ENCODE results near the gene HELZ. TPM values are rescaled to one million over a fixed set of nuclear protein-coding genes. Genes with fewer than 3 reads are reported as not detected.

Gene HELZ
- polyA plus RNA-seq, 6 donors from 2014 or later: 34.5 to 94.7 (median 75.5) TPM

DNA sequence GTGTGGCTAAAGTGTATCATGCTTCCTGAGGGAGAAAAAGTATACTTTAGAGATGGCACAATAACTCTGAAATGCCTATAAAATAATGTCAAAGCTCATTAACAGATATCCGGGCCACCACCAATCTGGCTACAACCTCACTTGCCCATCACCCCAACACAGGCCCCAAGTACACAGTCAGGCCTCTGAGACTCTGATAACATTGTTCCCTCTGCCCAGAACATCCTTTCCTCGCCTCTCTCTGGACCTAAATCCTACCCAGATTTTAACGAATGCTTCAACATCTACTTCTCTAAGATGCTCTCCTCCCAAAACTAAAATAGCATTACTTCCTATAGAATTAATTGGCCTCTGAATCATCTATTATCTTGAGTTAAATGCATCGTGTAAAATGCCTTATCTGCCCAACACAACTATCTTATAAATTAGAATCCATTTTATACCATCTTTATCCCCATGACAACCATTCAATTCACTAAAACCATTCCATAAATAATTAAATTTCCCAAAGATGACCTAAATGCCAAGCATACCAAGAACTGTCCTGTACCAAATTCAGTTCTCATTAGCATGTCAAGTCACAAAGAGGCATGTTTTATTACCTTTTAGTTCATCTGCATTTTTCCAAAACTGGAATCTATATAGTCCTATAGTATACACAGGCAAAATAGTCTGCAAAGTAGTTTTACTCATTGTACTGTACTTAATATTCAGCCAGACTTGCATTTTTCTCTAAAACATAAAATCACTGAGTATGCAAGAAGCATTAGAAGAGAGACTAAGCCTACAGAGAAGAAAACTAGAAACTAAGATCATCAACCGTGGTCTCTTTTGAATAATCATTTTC lies 15.7 kb downstream of the HELZ start:
- no peak overlapping the region for H3K4me3 Mint-ChIP-seq
- peaks cover 5 to 19% of the 10 kb centered on the region in 2 donors for H3K36me3 Mint-ChIP-seq
- ATAC-seq (ENCODE audit: low read depth in 2 of 2) (no peak), DNase-seq (no peak)
- no peaks in the 10 kb centered on the region for H3K27me3 Mint-ChIP-seq
- H3K9me3 Mint-ChIP-seq: no peaks in the 10 kb centered on the region
- peaks cover 15 to 43% (median 35%) of the 10 kb centered on the region in 3 donors for H3K4me1 Mint-ChIP-seq
- peak overlapping the region in 1 of 6 donors; percentile 64 for H3K27ac Mint-ChIP-seq

DNA sequence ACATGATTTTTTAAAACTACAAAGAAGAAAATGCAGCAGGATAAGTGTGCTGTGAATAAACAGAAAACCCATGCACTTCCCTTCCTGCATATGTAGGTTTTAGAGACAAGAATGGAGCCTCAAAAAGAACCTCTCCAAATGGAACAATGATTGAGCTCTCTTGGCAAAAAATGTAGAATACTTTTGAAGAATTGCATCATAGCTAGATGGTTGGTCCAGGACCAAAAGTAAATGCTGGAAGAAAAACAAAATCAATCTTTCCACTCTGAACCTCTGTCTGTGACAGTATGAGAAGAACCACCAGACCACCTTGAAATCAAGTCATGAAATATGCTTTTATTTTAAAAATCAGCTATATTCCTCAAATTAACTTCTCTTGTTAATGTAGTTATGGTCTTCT lies 17.5 kb downstream of the HELZ start:
- H3K9me3 Mint-ChIP-seq: no peaks in the 10 kb centered on the region
- H3K4me3 Mint-ChIP-seq: no peak overlapping the region
- peaks cover 12 to 48% (median 31%) of the 10 kb centered on the region in 3 donors for H3K4me1 Mint-ChIP-seq
- peak overlapping the region in 1 of 6 donors; percentile 39 for H3K27ac Mint-ChIP-seq
- DNase-seq (no peak), ATAC-seq (ENCODE audit: low read depth in 2 of 2) (no peak)
- no peaks in the 10 kb centered on the region for H3K27me3 Mint-ChIP-seq
- peaks cover 0 to 20% of the 10 kb centered on the region in 2 donors for H3K36me3 Mint-ChIP-seq

DNA sequence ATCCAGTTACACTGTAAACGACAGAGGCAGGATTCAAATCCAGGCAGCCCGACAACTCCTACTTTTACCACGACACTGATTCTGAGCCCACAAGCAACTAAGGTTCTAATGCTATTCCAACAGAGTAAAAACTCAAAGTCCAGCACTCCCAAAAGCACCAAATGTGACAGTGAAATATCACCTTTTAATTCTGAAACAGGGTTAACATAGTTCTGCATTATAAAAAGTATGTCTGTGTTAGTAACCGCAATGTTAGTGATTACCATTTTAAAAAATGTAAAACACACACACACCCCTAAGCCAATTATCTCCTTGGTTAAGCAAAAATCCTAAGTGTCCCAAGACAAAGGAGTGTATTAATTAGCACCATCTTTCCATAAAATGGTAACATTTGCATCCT lies 19.7 kb downstream of the HELZ start:
- H3K4me3 Mint-ChIP-seq: no peak overlapping the region
- no peaks in the 10 kb centered on the region for H3K27me3 Mint-ChIP-seq
- DNase-seq (no peak), ATAC-seq (ENCODE audit: low read depth in 2 of 2) (no peak)
- H3K36me3 Mint-ChIP-seq: peaks cover 0 to 20% of the 10 kb centered on the region in 2 donors
- H3K9me3 Mint-ChIP-seq: no peaks in the 10 kb centered on the region
- peaks cover 17 to 47% (median 36%) of the 10 kb centered on the region in 3 donors for H3K4me1 Mint-ChIP-seq
- no peak overlapping the region for H3K27ac Mint-ChIP-seq

DNA sequence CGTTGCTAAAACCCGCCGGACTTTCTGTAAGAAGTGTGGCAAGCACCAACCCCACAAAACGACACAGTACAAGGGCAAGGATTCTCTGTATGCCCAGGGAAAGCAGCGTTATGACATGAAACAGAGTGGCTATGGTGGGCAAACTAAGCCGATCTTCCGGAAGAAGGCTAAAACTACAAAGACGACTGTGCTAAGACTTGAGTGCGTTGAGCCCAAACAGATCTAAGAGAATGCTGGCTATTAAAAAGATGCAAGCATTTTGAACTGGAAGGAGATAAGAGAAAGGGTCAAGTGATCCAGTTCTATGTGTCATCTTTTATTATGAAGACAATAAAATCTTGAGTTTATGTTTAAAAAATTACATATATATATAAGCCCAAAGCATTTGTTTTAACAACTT lies 20.3 kb downstream of the HELZ start:
- H3K27ac Mint-ChIP-seq: peak overlapping the region in 1 of 6 donors; percentile 7
- H3K27me3 Mint-ChIP-seq: no peaks in the 10 kb centered on the region
- no peak overlapping the region for H3K4me3 Mint-ChIP-seq
- H3K4me1 Mint-ChIP-seq: peaks cover 21 to 47% (median 41%) of the 10 kb centered on the region in 3 donors
- ATAC-seq (ENCODE audit: low read depth in 2 of 2) (no peak), DNase-seq (no peak)
- no peaks in the 10 kb centered on the region for H3K9me3 Mint-ChIP-seq
- H3K36me3 Mint-ChIP-seq: peaks cover 0 to 20% of the 10 kb centered on the region in 2 donors

DNA sequence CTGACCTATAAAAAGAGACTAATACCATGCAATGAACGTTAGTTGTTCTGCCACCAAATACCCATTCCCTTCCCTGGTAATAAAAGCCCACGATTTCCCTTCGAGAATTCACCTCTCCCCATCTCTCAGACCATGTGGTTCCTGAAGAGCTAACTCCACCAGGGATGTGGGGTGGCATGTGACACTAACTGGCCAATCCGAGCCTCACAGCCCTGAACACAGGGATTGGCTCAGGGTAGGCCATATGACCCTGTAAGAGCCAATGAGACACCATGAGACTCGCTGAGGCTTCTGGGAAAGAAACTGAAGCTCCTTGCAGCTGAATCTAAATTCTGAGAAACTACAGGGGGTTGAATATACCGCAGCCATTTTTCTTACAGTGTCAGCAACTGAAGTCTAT lies 21.1 kb downstream of the HELZ start:
- H3K4me3 Mint-ChIP-seq: no peak overlapping the region
- H3K27me3 Mint-ChIP-seq: no peaks in the 10 kb centered on the region
- H3K36me3 Mint-ChIP-seq: peaks cover 0 to 20% of the 10 kb centered on the region in 2 donors
- no peaks in the 10 kb centered on the region for H3K9me3 Mint-ChIP-seq
- H3K27ac Mint-ChIP-seq: peak overlapping the region in 2 of 6 donors; percentile 21 to 65
- H3K4me1 Mint-ChIP-seq: peaks cover 21 to 40% (median 39%) of the 10 kb centered on the region in 3 donors
- ATAC-seq (ENCODE audit: low read depth in 2 of 2): peak; percentile 46 to 49
- no peak for DNase-seq

DNA sequence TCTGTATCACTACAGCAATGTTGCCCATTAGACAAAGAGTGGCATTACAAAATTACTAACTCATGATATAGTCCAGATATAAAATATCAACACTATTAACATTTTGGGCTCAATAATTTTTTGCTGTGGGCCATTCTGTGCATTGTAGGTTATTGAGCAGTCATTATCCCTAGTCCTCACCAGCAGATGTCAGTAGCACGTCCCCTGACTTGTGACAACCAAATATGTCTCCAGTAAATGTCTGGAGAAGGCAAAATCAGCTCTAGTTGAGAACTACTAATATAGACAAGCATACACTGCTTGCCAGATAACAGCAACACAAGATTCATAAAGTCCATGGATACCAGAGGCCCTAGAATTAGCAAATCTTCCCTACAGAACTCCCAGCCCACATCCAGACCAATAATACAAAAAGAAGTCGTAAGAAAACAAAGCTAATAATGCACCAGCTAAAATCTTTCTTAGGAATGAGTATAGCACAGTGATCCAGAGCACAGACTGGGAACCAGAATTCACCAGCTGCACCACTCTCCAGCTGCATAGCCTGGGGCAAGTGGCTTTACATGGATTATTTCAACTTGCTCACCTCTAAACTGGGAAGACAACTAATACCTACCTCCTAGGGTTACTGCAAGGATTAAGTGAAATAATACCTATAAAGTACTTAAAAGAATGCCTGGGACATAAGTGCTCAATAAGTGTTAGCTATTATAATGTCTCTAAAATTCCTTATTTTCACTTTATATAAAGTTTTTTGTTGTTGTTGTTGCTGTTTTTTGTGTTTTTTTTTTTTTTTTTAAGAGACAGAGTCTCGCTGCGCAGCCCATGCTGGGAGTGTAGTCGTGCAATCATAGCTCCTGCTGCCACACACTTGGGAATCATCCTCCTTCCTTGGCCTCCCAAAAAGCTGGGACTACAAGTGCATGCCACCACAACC lies 23.7 kb downstream of the HELZ start:
- H3K4me1 Mint-ChIP-seq: peaks cover 21 to 31% (median 30%) of the 10 kb centered on the region in 3 donors
- H3K36me3 Mint-ChIP-seq: peaks cover 0 to 16% of the 10 kb centered on the region in 2 donors
- ATAC-seq (ENCODE audit: low read depth in 2 of 2) (peak; percentile 50 to 52), DNase-seq (no peak)
- peak overlapping the region in 2 of 6 donors; percentile 19 to 36 for H3K27ac Mint-ChIP-seq
- no peaks in the 10 kb centered on the region for H3K9me3 Mint-ChIP-seq
- H3K4me3 Mint-ChIP-seq: no peak overlapping the region
- no peaks in the 10 kb centered on the region for H3K27me3 Mint-ChIP-seq

DNA sequence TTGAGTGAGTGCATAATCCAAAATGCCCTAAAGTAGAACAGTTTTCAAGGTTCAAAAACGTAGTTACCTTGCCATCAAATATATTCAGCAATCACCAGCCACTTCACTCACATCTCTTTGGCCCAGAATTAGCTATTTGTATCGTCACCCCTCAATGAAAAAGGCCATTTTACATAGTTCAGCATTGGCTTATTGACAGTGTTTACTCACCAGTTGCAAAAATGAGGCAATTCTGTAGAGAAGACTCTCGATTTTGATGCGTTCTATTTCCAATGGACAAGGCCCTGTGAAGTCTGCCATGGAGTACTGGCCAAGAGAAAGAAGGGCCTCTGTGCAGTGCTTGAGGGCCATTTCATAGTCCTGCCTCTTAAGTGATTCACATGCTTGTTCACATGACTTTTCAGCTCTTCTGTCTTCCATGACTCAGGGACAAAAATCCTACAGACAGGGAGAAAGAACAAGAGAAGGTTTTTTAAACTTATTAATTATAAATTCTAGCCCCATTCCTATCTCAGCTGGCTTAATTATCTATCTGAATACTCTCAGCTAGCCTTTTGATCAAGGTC lies 26.5 kb downstream of the HELZ start:
- Mint-ChIP-seq H3K27ac (peak overlapping the region in 1 of 6 donors; percentile 5), H3K9me3 (no peaks in the 10 kb centered on the region), H3K4me1 (peaks cover 13 to 23% (median 18%) of the 10 kb centered on the region in 3 donors)

DNA sequence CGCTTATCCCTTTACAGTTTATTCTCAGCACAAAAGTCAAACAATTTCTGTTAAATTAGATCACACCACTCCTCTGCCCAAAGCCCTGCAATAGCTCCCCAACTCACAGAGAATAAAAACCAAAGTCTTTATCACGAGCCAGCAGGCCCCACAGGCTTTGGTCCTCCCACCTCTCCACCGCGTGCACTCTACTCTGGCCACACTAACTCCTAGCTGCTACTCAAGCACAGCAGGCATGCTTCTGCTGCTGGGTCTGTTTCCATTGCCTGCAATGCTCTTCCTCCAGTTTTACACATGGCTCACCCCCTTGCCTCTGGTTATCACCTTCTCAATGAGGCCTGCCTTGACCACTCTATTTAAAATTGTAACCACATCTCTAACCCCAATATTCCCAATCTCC lies 27.6 kb downstream of the HELZ start:
- no peak overlapping the region for H3K4me3 Mint-ChIP-seq
- H3K27ac Mint-ChIP-seq: no peak overlapping the region
- peaks cover 0 to 10% of the 10 kb centered on the region in 2 donors for H3K36me3 Mint-ChIP-seq
- ATAC-seq (ENCODE audit: low read depth in 2 of 2) (no peak), DNase-seq (no peak)
- peaks cover 9 to 23% (median 18%) of the 10 kb centered on the region in 3 donors for H3K4me1 Mint-ChIP-seq
- no peaks in the 10 kb centered on the region for H3K9me3 Mint-ChIP-seq
- H3K27me3 Mint-ChIP-seq: no peaks in the 10 kb centered on the region

More for the DNA sequence above, 26.5 kb downstream of the HELZ start:
- peaks cover 0 to 9% of the 10 kb centered on the region in 2 donors for H3K36me3 Mint-ChIP-seq
- H3K27me3 Mint-ChIP-seq: no peaks in the 10 kb centered on the region
- ATAC-seq (ENCODE audit: low read depth in 2 of 2) (no peak), DNase-seq (no peak)
- no peak overlapping the region for H3K4me3 Mint-ChIP-seq

DNA sequence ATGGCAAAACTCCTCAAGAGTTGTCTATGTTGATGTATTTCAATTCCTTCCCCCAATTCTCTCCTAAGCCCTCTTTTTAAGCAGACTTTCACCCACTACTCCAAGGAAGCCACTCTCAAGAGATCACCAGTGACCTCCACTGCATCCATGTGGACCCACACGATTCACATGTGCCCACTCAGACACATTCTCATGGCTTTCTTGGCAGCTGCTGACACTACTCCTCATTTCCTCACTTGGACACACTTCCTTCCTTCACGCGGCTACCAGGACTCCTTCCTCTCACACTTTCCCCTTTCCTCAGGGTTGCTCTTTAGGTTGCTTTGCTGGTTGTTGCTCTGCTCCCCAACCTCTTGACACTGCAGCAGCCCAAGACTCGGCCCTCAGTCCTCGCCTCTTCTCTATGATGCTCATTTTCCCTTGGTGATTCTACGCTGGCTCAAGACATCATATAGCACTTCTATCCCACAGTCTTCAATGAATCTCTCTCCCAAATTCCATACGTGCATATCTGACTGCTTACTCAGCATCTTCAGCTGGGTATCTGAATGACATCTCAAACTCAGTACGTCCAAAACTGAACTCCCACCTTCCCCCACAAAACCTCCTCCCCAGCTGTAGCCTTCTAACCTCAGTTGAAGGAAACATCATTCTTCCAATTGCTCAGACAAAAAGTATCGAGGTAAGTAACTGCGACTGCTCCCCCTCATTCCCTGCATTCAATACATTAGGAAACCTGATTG lies 28.2 kb downstream of the HELZ start:
- Mint-ChIP-seq H3K4me3 (no peak overlapping the region), H3K36me3 (peaks cover 0 to 10% of the 10 kb centered on the region in 2 donors), H3K27me3 (no peaks in the 10 kb centered on the region), H3K9me3 (no peaks in the 10 kb centered on the region), H3K27ac (no peak overlapping the region), H3K4me1 (peaks cover 9 to 23% (median 19%) of the 10 kb centered on the region in 3 donors)
- ATAC-seq (ENCODE audit: low read depth in 2 of 2) (no peak), DNase-seq (no peak)

DNA sequence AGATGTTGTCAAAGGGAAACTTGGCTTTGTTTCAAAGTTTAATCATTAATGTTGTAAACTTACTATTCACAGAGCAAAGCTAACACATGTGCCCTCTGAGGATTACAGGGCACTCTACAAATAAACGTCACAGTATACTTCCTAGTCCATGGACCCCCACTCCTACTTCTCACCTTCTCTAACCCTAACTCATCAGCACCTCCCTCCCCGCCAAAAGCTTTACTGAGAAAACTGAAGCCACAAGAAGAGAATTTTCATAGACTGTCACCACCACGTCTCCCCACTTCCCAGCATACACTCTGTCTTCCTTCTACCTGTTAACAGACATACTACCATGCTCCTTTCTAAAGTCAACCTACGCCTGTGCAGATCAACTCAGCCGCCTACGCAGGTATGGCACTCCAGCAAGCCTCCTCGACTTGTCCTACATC lies 29.0 kb downstream of the HELZ start:
- ATAC-seq (ENCODE audit: low read depth in 2 of 2) (no peak), DNase-seq (no peak)
- peaks cover 3 to 18% (median 17%) of the 10 kb centered on the region in 3 donors for H3K4me1 Mint-ChIP-seq
- H3K27ac Mint-ChIP-seq: no peak overlapping the region
- H3K9me3 Mint-ChIP-seq: no peaks in the 10 kb centered on the region
- peaks cover 0 to 10% of the 10 kb centered on the region in 2 donors for H3K36me3 Mint-ChIP-seq
- no peaks in the 10 kb centered on the region for H3K27me3 Mint-ChIP-seq
- no peak overlapping the region for H3K4me3 Mint-ChIP-seq

DNA sequence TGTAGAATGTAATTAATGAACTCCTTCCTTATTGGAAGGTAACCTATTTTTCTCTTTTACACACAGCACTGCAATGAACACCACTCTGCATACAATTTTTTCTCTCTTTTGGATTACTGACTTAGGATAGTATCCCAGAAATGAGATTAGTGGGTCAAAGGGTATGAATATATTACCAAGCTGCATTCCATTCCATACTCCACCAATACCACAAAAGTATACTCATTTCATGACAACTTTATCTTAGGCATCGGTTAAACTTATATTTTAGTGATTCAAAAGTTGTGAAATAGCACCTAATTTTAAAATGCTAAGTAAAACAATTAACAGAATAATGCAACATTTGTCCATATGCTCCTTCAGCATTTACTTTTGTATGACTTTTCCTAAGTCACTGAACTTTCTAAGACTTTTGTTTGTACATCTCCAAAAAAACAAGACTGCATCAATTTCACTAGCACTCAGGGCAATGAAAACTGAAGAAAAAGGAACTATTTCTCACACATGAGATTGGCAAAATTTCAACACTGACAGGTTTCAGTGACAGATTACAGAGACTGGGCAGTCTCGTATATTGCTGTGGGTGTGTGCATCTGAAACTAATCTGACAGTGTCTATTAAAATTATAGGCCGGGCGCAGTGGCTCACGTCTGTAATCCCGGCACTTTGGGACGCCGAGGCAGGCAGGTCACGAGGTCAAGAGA lies 32.1 kb downstream of the HELZ start:
- H3K4me1 Mint-ChIP-seq: peaks cover 9 to 21% (median 14%) of the 10 kb centered on the region in 3 donors
- H3K36me3 Mint-ChIP-seq: peaks cover 0 to 14% of the 10 kb centered on the region in 2 donors
- DNase-seq: no peak
- H3K9me3 Mint-ChIP-seq: no peaks in the 10 kb centered on the region
- no peak overlapping the region for H3K4me3 Mint-ChIP-seq
- no peaks in the 10 kb centered on the region for H3K27me3 Mint-ChIP-seq
- ATAC-seq (ENCODE audit: low read depth in 2 of 2): no peak
- peak overlapping the region in 1 of 6 donors; percentile 22 for H3K27ac Mint-ChIP-seq

DNA sequence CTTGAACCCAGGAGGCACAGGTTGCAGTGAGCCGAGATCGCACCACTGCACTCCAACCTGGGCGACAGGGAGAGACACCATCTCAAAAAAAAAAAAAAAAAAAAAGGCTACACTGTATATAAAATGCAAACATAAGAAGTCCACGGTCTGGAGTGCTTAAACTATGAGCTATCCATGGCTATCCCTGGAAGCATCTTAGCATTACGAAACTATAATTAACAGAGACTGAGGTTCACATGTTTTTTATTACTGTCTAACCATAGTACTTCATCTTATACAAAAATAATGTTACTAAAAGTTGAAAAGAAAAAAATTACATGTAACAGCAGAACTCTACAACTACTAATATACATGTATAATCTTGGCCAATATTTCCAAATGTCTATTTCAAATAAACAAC lies 32.8 kb downstream of the HELZ start:
- peaks cover 12 to 21% (median 16%) of the 10 kb centered on the region in 3 donors for H3K4me1 Mint-ChIP-seq

More for the DNA sequence above, 32.8 kb downstream of the HELZ start:
- no peaks in the 10 kb centered on the region for H3K9me3 Mint-ChIP-seq
- H3K36me3 Mint-ChIP-seq: peaks cover 0 to 14% of the 10 kb centered on the region in 2 donors
- ATAC-seq (ENCODE audit: low read depth in 2 of 2) (no peak), DNase-seq (no peak)
- peak overlapping the region in 1 of 6 donors; percentile 9 for H3K27ac Mint-ChIP-seq
- no peaks in the 10 kb centered on the region for H3K27me3 Mint-ChIP-seq
- no peak overlapping the region for H3K4me3 Mint-ChIP-seq

Data from naive B cell (primary cell).